Measurements from ENCODE around the gene NHSL1. TPM values are rescaled to one million over a fixed set of nuclear protein-coding genes. Genes with fewer than 3 reads are reported as not detected.

Gene NHSL1
- total RNA-seq, 1 donor from 2014 or later, result 1.5 TPM

- H3K4me1 Mint-ChIP-seq (ENCODE audit: low read depth), result no peaks in the 10 kb centered on the region
- no peak overlapping the region for H3K27ac Mint-ChIP-seq
- DNase-seq (ENCODE audit: low spot score), result no peak
- no peaks in the 10 kb centered on the region for H3K36me3 Mint-ChIP-seq (ENCODE audit: low read depth)
- H3K9me3 Mint-ChIP-seq, result no peaks in the 10 kb centered on the region
- intact Hi-C loops (cut with micrococcal nuclease), result no loop called here
- no peak overlapping the region for H3K4me3 Mint-ChIP-seq (ENCODE audit: low read depth)
- H3K27me3 Mint-ChIP-seq (ENCODE audit: low read depth), result peaks cover 37% of the 10 kb centered on the region
Measured at GRCh38 chr6:138531387-138531786, 32.1 kb upstream of the NHSL1 start.

GRCh38 chr6:138529478-138529877 is 30.2 kb upstream of the NHSL1 start:
- H3K36me3 Mint-ChIP-seq (ENCODE audit: low read depth), result no peaks in the 10 kb centered on the region
- peaks cover 31% of the 10 kb centered on the region for H3K27me3 Mint-ChIP-seq (ENCODE audit: low read depth)
- H3K9me3 Mint-ChIP-seq, result no peaks in the 10 kb centered on the region
- intact Hi-C loops (cut with micrococcal nuclease), result no loop called here
- no peak overlapping the region for H3K27ac Mint-ChIP-seq
- H3K4me1 Mint-ChIP-seq (ENCODE audit: low read depth), result no peaks in the 10 kb centered on the region
- DNase-seq (ENCODE audit: low spot score), result no peak
- no peak overlapping the region for H3K4me3 Mint-ChIP-seq (ENCODE audit: low read depth)

GRCh38 chr6:138528956-138529355 is 29.7 kb upstream of the NHSL1 start:
- Mint-ChIP-seq H3K27me3 (ENCODE audit: low read depth) (peaks cover 30% of the 10 kb centered on the region), H3K4me3 (ENCODE audit: low read depth) (no peak overlapping the region), H3K9me3 (no peaks in the 10 kb centered on the region), H3K27ac (no peak overlapping the region), H3K4me1 (ENCODE audit: low read depth) (no peaks in the 10 kb centered on the region), H3K36me3 (ENCODE audit: low read depth) (no peaks in the 10 kb centered on the region)
- no peak for DNase-seq (ENCODE audit: low spot score)
- intact Hi-C loops (cut with micrococcal nuclease), result no loop called here

GRCh38 chr6:138528137-138528536 is 28.8 kb upstream of the NHSL1 start:
- no peak for DNase-seq (ENCODE audit: low spot score)
- H3K27me3 Mint-ChIP-seq (ENCODE audit: low read depth), result peaks cover 29% of the 10 kb centered on the region
- no peak overlapping the region for H3K4me3 Mint-ChIP-seq (ENCODE audit: low read depth)
- no peak overlapping the region for H3K27ac Mint-ChIP-seq
- H3K36me3 Mint-ChIP-seq (ENCODE audit: low read depth), result no peaks in the 10 kb centered on the region
- no peaks in the 10 kb centered on the region for H3K4me1 Mint-ChIP-seq (ENCODE audit: low read depth)
- no peaks in the 10 kb centered on the region for H3K9me3 Mint-ChIP-seq
- intact Hi-C loops (cut with micrococcal nuclease), result no loop called here

- Mint-ChIP-seq H3K9me3 (no peaks in the 10 kb centered on the region), H3K27ac (no peak overlapping the region), H3K27me3 (ENCODE audit: low read depth) (peaks cover 25% of the 10 kb centered on the region), H3K4me1 (ENCODE audit: low read depth) (no peaks in the 10 kb centered on the region), H3K36me3 (ENCODE audit: low read depth) (no peaks in the 10 kb centered on the region), H3K4me3 (ENCODE audit: low read depth) (no peak overlapping the region)
- DNase-seq (ENCODE audit: low spot score), result no peak
- intact Hi-C loops (cut with micrococcal nuclease), result no loop called here
Measured at GRCh38 chr6:138527411-138528088, 28.3 kb upstream of the NHSL1 start.

GRCh38 chr6:138526822-138527235 is 27.5 kb upstream of the NHSL1 start:
- peaks cover 1% of the 10 kb centered on the region for H3K4me1 Mint-ChIP-seq (ENCODE audit: low read depth)
- H3K27ac Mint-ChIP-seq, result no peak overlapping the region
- no peak for DNase-seq (ENCODE audit: low spot score)
- no peak overlapping the region for H3K4me3 Mint-ChIP-seq (ENCODE audit: low read depth)
- peaks cover 21% of the 10 kb centered on the region for H3K27me3 Mint-ChIP-seq (ENCODE audit: low read depth)
- H3K9me3 Mint-ChIP-seq, result no peaks in the 10 kb centered on the region
- no peaks in the 10 kb centered on the region for H3K36me3 Mint-ChIP-seq (ENCODE audit: low read depth)
- intact Hi-C loops (cut with micrococcal nuclease), result no loop called here

GRCh38 chr6:138525355-138525754 is 26.1 kb upstream of the NHSL1 start:
- peaks cover 6% of the 10 kb centered on the region for H3K4me1 Mint-ChIP-seq (ENCODE audit: low read depth)
- H3K36me3 Mint-ChIP-seq (ENCODE audit: low read depth), result no peaks in the 10 kb centered on the region
- no peak for DNase-seq (ENCODE audit: low spot score)
- no peak overlapping the region for H3K4me3 Mint-ChIP-seq (ENCODE audit: low read depth)
- H3K9me3 Mint-ChIP-seq, result no peaks in the 10 kb centered on the region
- intact Hi-C loops (cut with micrococcal nuclease), result no loop called here
- H3K27ac Mint-ChIP-seq, result no peak overlapping the region
- H3K27me3 Mint-ChIP-seq (ENCODE audit: low read depth), result peaks cover 15% of the 10 kb centered on the region

- peaks cover 6% of the 10 kb centered on the region for H3K4me1 Mint-ChIP-seq (ENCODE audit: low read depth)
- intact Hi-C loops (cut with micrococcal nuclease), result no loop called here
- peaks cover 14% of the 10 kb centered on the region for H3K27me3 Mint-ChIP-seq (ENCODE audit: low read depth)
- H3K4me3 Mint-ChIP-seq (ENCODE audit: low read depth), result no peak overlapping the region
- no peak overlapping the region for H3K27ac Mint-ChIP-seq
- DNase-seq (ENCODE audit: low spot score), result no peak
- no peaks in the 10 kb centered on the region for H3K36me3 Mint-ChIP-seq (ENCODE audit: low read depth)
- no peaks in the 10 kb centered on the region for H3K9me3 Mint-ChIP-seq
Measured at GRCh38 chr6:138524526-138524925, 25.2 kb upstream of the NHSL1 start.

- Mint-ChIP-seq H3K36me3 (ENCODE audit: low read depth) (no peaks in the 10 kb centered on the region), H3K27me3 (ENCODE audit: low read depth) (peaks cover 14% of the 10 kb centered on the region), H3K9me3 (no peaks in the 10 kb centered on the region), H3K4me1 (ENCODE audit: low read depth) (peaks cover 6% of the 10 kb centered on the region), H3K4me3 (ENCODE audit: low read depth) (no peak overlapping the region), H3K27ac (no peak overlapping the region)
- DNase-seq (ENCODE audit: low spot score), result no peak
- intact Hi-C loops (cut with micrococcal nuclease), result no loop called here
Measured at GRCh38 chr6:138523347-138524210, 24.3 kb upstream of the NHSL1 start.

- no peak for DNase-seq (ENCODE audit: low spot score)
- Mint-ChIP-seq H3K27me3 (ENCODE audit: low read depth) (peaks cover 16% of the 10 kb centered on the region), H3K9me3 (no peaks in the 10 kb centered on the region), H3K36me3 (ENCODE audit: low read depth) (no peaks in the 10 kb centered on the region), H3K4me3 (ENCODE audit: low read depth) (no peak overlapping the region), H3K4me1 (ENCODE audit: low read depth) (peaks cover 8% of the 10 kb centered on the region), H3K27ac (no peak overlapping the region)
- intact Hi-C loops (cut with micrococcal nuclease), result no loop called here
Measured at GRCh38 chr6:138522611-138523010, 23.3 kb upstream of the NHSL1 start.

GRCh38 chr6:138521790-138522189 is 22.5 kb upstream of the NHSL1 start:
- intact Hi-C loops (cut with micrococcal nuclease), result no loop called here
- Mint-ChIP-seq H3K4me1 (ENCODE audit: low read depth) (peaks cover 8% of the 10 kb centered on the region), H3K27me3 (ENCODE audit: low read depth) (peaks cover 9% of the 10 kb centered on the region), H3K36me3 (ENCODE audit: low read depth) (no peaks in the 10 kb centered on the region), H3K9me3 (no peaks in the 10 kb centered on the region), H3K27ac (no peak overlapping the region), H3K4me3 (ENCODE audit: low read depth) (no peak overlapping the region)
- DNase-seq (ENCODE audit: low spot score), result no peak

- Mint-ChIP-seq H3K27me3 (ENCODE audit: low read depth) (peaks cover 7% of the 10 kb centered on the region), H3K4me3 (ENCODE audit: low read depth) (no peak overlapping the region), H3K36me3 (ENCODE audit: low read depth) (no peaks in the 10 kb centered on the region), H3K27ac (no peak overlapping the region), H3K4me1 (ENCODE audit: low read depth) (peaks cover 10% of the 10 kb centered on the region), H3K9me3 (no peaks in the 10 kb centered on the region)
- no peak for DNase-seq (ENCODE audit: low spot score)
- intact Hi-C loops (cut with micrococcal nuclease), result no loop called here
Measured at GRCh38 chr6:138520463-138520862, 21.2 kb upstream of the NHSL1 start.

- H3K9me3 Mint-ChIP-seq, result no peaks in the 10 kb centered on the region
- no peak overlapping the region for H3K4me3 Mint-ChIP-seq (ENCODE audit: low read depth)
- no peaks in the 10 kb centered on the region for H3K36me3 Mint-ChIP-seq (ENCODE audit: low read depth)
- H3K4me1 Mint-ChIP-seq (ENCODE audit: low read depth), result peaks cover 22% of the 10 kb centered on the region
- no peak for DNase-seq (ENCODE audit: low spot score)
- intact Hi-C loops (cut with micrococcal nuclease), result no loop called here
- no peak overlapping the region for H3K27ac Mint-ChIP-seq
- H3K27me3 Mint-ChIP-seq (ENCODE audit: low read depth), result peaks cover 10% of the 10 kb centered on the region
Measured at GRCh38 chr6:138518054-138518453, 18.8 kb upstream of the NHSL1 start.
